ENCODE results near the gene HAGHL.

The HAGHL gene

DNA sequence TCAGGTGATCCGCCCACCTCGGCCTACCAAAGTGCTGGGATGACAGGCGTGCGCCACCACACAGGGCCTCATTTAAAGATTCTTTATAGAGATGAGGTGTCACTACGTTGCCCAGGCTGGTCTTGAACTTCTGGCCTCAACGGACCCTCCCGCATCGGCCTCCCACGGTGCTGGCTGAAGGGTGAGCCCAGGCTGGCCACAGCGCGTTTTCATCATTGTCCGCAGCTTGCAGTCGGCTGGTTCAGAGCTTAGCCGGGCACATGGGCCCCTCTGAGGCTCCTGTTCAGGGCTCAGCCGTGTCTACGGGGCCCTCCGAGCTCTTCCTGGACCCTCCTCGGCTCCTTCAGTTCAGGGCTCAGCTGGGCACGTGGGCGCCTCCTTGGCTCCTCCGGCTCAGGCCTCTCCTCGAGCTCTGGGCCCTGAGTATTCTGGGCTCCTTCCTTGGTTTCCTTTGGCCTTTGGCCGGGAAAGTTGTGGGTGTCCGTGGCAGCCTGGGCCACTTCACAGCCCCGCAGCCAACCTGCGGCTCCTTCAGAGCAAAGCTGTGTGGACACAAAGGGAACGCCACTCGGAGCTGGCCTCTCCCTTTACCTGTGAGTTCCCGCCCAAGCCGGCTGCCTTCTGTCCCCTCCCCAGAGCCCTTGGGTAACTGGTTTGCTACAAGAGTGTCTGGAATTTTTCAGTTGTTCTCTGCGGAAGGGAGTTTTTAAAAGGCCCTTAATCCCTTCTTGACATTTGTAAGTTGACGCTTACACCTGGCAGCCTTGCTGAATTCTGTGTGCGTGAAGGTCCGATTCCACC lies 32.4 kb downstream of the HAGHL start:
- no peaks in the 10 kb centered on the region for H3K9me3 ChIP-seq (ENCODE audit: severe bottlenecking)
- H3K27me3 ChIP-seq (ENCODE audit: insufficient read depth, low read depth, severe bottlenecking): no peaks in the 10 kb centered on the region
- H3K36me3 ChIP-seq: no peaks in the 10 kb centered on the region
- TF ChIP-seq CTCF (IDR thresholded peaks at IDR 0.05; ENCODE audit: low read depth, low read length): no peak
- H3K27ac ChIP-seq: no peak overlapping the region; the same call in 1 of the 2 replicates
- H3K4me3 ChIP-seq (ENCODE audit: low read depth, low read length): no peak overlapping the region
- no peak for DNase-seq

DNA sequence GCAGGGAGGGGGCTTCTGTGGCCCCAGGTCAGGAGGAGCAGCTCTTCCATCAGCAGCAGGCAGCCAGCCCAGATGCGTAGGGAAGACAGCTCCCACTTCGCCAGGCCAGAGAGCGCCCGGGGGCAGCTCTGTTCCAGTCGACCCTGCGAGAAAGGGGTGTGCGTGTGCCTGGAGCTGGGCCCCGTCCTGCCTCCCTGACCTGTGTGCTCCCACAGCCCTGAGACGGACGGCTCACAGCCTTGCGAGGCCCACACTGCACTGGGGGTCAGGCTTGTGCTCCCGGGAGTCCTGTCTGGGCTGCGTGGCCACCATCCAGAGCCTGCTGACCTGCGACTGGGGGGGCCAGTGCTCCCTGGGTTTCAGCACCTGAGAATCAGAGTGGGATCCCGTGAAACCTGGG lies 33.2 kb downstream of the HAGHL start:
- DNase-seq: no peak
- no peak overlapping the region for H3K27ac ChIP-seq
- H3K4me3 ChIP-seq (ENCODE audit: low read depth, low read length): no peak overlapping the region
- H3K36me3 ChIP-seq: no peaks in the 10 kb centered on the region
- TF ChIP-seq CTCF (IDR thresholded peaks at IDR 0.05; ENCODE audit: low read depth, low read length): no peak
- no peaks in the 10 kb centered on the region for H3K9me3 ChIP-seq (ENCODE audit: severe bottlenecking)
- H3K27me3 ChIP-seq (ENCODE audit: insufficient read depth, low read depth, severe bottlenecking): no peaks in the 10 kb centered on the region

DNA sequence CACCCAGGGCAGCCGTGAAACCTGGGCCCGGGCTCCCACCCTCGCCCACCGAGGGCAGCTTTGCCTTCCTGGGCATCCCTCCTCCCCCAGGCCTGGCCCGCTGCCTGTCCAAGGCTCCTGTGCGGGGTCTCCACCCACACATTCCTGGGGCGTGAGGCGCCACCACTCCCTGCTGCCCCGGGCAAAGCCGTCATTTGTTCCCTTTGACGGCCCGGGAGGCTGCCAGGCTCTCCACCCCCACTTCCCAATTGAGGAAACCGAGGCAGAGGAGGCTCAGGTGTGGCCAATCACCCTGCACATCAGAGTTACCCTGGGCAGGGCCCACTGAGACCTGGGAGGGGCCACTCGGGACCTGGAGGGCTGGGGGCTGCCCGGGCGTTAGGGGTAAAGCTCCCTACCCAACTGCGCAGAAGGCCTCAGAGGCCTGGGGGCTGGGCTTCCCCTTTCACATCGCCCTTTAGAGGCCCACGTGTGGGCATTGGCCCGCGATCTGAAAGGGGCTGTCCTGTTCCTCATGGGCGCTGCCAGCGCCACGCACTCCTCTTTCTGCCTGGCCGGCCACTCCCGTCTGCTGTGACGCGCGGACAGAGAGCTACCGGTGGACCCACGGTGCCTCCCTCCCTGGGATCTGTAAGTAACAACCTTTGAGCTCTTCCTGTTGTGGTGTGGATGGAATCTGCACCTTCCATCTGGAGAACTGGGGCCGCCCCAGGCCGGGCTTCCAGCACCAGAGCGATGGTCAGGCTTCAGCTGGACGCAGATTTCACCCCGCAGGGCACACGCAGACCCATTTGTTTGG lies 33.8 kb downstream of the HAGHL start, which contains the start of gene MSLN:
Gene MSLN (plus strand): TSS at position 190 of the 799 bp plus-strand sequence. CDS start 1,947 bp downstream, outside the sequence.
- no peak within 1 kb of the TSS for H3K4me3 ChIP-seq (ENCODE audit: low read depth, low read length)
- no peak within 1 kb of the TSS; the same call in 1 of the 2 replicates for H3K27ac ChIP-seq
- H3K27me3 ChIP-seq (ENCODE audit: insufficient read depth, low read depth, severe bottlenecking): no peaks in the 10 kb centered on the region
- no peaks in the 10 kb centered on the region for H3K9me3 ChIP-seq (ENCODE audit: severe bottlenecking)
- no peaks in the 10 kb centered on the region for H3K36me3 ChIP-seq
- TF ChIP-seq CTCF (IDR thresholded peaks at IDR 0.05; ENCODE audit: low read depth, low read length): no peak
- no peak for DNase-seq

GRCh38 chr16:761625-762513 lies 35.0 kb downstream of the HAGHL start:
- H3K27me3 ChIP-seq (ENCODE audit: insufficient read depth, low read depth, severe bottlenecking): no peaks in the 10 kb centered on the region
- DNase-seq: peak; percentile 56
- H3K4me3 ChIP-seq (ENCODE audit: low read depth, low read length): no peak overlapping the region
- H3K27ac ChIP-seq: no peak overlapping the region
- no peaks in the 10 kb centered on the region for H3K36me3 ChIP-seq
- TF ChIP-seq CTCF (IDR thresholded peaks at IDR 0.05; ENCODE audit: low read depth, low read length): no peak
- no peaks in the 10 kb centered on the region for H3K9me3 ChIP-seq (ENCODE audit: severe bottlenecking)

DNA sequence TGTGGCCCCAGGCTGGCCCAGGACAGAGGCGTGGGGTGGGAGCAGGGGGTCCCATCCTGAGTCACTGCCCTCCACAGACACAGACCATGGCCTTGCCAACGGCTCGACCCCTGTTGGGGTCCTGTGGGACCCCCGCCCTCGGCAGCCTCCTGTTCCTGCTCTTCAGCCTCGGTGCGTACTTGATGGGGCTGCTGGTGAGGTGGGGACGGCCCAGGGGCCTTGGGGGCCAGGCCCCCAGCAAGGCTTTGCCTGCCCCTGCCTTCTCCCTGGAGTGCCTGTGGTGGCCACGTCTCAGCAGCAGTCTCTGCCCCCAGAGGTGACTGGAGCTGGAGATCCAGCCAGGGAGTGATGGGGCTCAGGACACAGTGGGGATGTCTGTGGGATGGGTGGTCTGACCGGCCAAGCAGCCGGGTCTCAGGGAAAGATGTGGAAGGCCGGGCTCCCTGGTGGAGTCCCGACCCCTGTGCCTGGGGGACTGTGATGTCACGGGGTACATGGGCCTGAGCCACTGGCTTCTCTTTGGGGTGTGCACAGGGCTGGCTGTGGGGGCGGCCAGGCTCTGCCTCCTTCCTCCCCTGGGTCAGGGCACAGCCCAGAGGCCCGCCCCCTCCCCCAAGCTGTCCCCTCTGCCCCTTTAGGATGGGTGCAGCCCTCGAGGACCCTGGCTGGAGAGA lies 35.8 kb downstream of the HAGHL start:
- Histone ChIP-seq H3K36me3 (no peaks in the 10 kb centered on the region), H3K9me3 (ENCODE audit: severe bottlenecking) (no peaks in the 10 kb centered on the region), H3K27me3 (ENCODE audit: insufficient read depth, low read depth, severe bottlenecking) (no peaks in the 10 kb centered on the region), H3K4me3 (ENCODE audit: low read depth, low read length) (no peak overlapping the region), H3K27ac (no peak overlapping the region)
- TF ChIP-seq CTCF (IDR thresholded peaks at IDR 0.05; ENCODE audit: low read depth, low read length): no peak
- DNase-seq: no peak
